GM21825 (cell line): ENCODE measurements around the gene MRPS16.

Experiments used
- ATAC-seq: cut with Tn5 transposase; IDR thresholded peaks from one replicate; pipeline ENCODE4 v1.9.1; 2021; ENCODE audit warnings: mild to moderate bottlenecking, moderate library complexity; ENCODE audit not compliant: unreplicated experiment

Gene MRPS16

GRCh38 chr10:73244866-73245477 lies 7.5 kb downstream of the MRPS16 start:
- no peak for ATAC-seq

GRCh38 chr10:73239908-73240307 lies 12.5 kb downstream of the MRPS16 start:
- ATAC-seq, result no peak

- ATAC-seq, result no peak
These were observed 13.4 kb downstream of the MRPS16 start for GRCh38 chr10:73238990-73239566.

- no peak for ATAC-seq
These were observed 17.7 kb downstream of the MRPS16 start for GRCh38 chr10:73234695-73235094.

- no peak for ATAC-seq
These were observed 18.6 kb downstream of the MRPS16 start for GRCh38 chr10:73233883-73234282.

- ATAC-seq, result no peak
These were observed 19.6 kb downstream of the MRPS16 start for GRCh38 chr10:73232887-73233286.

GRCh38 chr10:73229567-73229966 lies 22.9 kb downstream of the MRPS16 start:
- ATAC-seq, result no peak

GRCh38 chr10:73228247-73228646 lies 24.2 kb downstream of the MRPS16 start:
- no peak for ATAC-seq

- ATAC-seq, result no peak
These were observed 25.8 kb downstream of the MRPS16 start for GRCh38 chr10:73226663-73227062.

- no peak for ATAC-seq
These were observed 26.9 kb downstream of the MRPS16 start for GRCh38 chr10:73225518-73225917.

GRCh38 chr10:73220989-73221388 lies 31.5 kb downstream of the MRPS16 start:
- ATAC-seq, result no peak

- ATAC-seq, result no peak
These were observed 33.1 kb downstream of the MRPS16 start for GRCh38 chr10:73219384-73219783.

GRCh38 chr10:73218431-73219191 lies 33.8 kb downstream of the MRPS16 start:
- no peak for ATAC-seq

- ATAC-seq, result no peak
These were observed 34.8 kb downstream of the MRPS16 start for GRCh38 chr10:73217628-73218027.

GRCh38 chr10:73215749-73216148 lies 36.7 kb downstream of the MRPS16 start:
- no peak for ATAC-seq

GRCh38 chr10:73211106-73211811 lies 41.2 kb downstream of the MRPS16 start:
- ATAC-seq, result no peak

- ATAC-seq, result no peak
These were observed 41.9 kb downstream of the MRPS16 start for GRCh38 chr10:73210395-73211105.

GRCh38 chr10:73209705-73210104 lies 42.7 kb downstream of the MRPS16 start:
- no peak for ATAC-seq

GRCh38 chr10:73207883-73208282 lies 44.6 kb downstream of the MRPS16 start:
- ATAC-seq, result no peak

- ATAC-seq, result no peak
These were observed 46.1 kb downstream of the MRPS16 start for GRCh38 chr10:73206385-73206784.

- no peak for ATAC-seq
These were observed 46.6 kb downstream of the MRPS16 start for GRCh38 chr10:73205890-73206289.
